Calu3 (cell line): ENCODE results near the gene GRIP1. TPM values are rescaled to one million over a fixed set of nuclear protein-coding genes. Genes with fewer than 3 reads are reported as not detected.

Experiments
- BruUV-seq: library from RNA; stranded (reverse); fragments of 400-500 nt; replicated peaks from 2 replicates; lab custom pipeline; 2021; lab: Mats Ljungman, UMichigan
- CTCF ChIA-PET: fragments of 300-600 bp; sonication (Branson Sonifier 250); formaldehyde crosslinking; loops from one replicate; lab custom pipeline; 2022; ENCODE audit warnings: antibody characterized with exemption; lab: Charles Lee
- DNase-seq: peaks from one replicate; pipeline ENCODE4 v3.0.0; 2022
- H3K27ac Mint-ChIP-seq: one replicate; pipeline ENCODE4 v1.8.0; 2022; ENCODE audit warnings: mixed read lengths; ENCODE audit not compliant: unreplicated experiment
- H3K27me3 Mint-ChIP-seq: one replicate; pipeline ENCODE4 v1.8.0; 2022; ENCODE audit warnings: mixed read lengths; ENCODE audit not compliant: unreplicated experiment
- H3K36me3 Mint-ChIP-seq: one replicate; pipeline ENCODE4 v1.8.0; 2022; ENCODE audit warnings: mild to moderate bottlenecking, moderate library complexity, mixed read lengths; ENCODE audit not compliant: insufficient read depth, unreplicated experiment
- H3K4me1 Mint-ChIP-seq: one replicate; pipeline ENCODE4 v1.8.0; 2022; ENCODE audit warnings: mild to moderate bottlenecking, low read depth, mixed read lengths; ENCODE audit not compliant: unreplicated experiment
- H3K4me3 Mint-ChIP-seq: one replicate; pipeline ENCODE4 v1.8.0; 2022; ENCODE audit warnings: mild to moderate bottlenecking, low read depth, moderate library complexity, mixed read lengths; ENCODE audit not compliant: unreplicated experiment
- H3K9me3 Mint-ChIP-seq: one replicate; pipeline ENCODE4 v1.8.0; 2022; ENCODE audit warnings: low read depth, mixed read lengths; ENCODE audit not compliant: unreplicated experiment
- CTCF ChIP-seq: fragments of 200-600 bp; IDR thresholded peaks from one replicate; pipeline ENCODE4 v1.8.0; 2022; ENCODE audit warnings: antibody characterized with exemption; ENCODE audit not compliant: unreplicated experiment
- intact Hi-C: fragments of 100-400 bp; cut with micrococcal nuclease; formaldehyde crosslinking; loops from one replicate; pipeline ENCODE4 v1.10.0; 2022; ENCODE audit not compliant: unreplicated experiment
- total RNA-seq: library from RNA; stranded (reverse); gene quantifications from 2 replicates; pipeline ENCODE4 v1.2.3, GENCODE V29; 2022

GRIP1 gene
- total RNA-seq, 1 experiment from 2014 or later = 47.4 TPM

GRCh38 chr12:66447643-66448042 lies 231.2 kb downstream of the GRIP1 start:
- DNase-seq = no peak
- Mint-ChIP-seq H3K27me3 (no peaks in the 10 kb centered on the region), H3K9me3 (no peaks in the 10 kb centered on the region), H3K27ac (no peak overlapping the region), H3K4me3 (no peak overlapping the region), H3K4me1 (no peaks in the 10 kb centered on the region), H3K36me3 (no peaks in the 10 kb centered on the region)
- intact Hi-C loops = no loop called here
- TF ChIP-seq CTCF = no peak
- CTCF ChIA-PET = no interaction called here
- BruUV-seq = no TSS peak

- H3K9me3 Mint-ChIP-seq = no peaks in the 10 kb centered on the region
- no peaks in the 10 kb centered on the region for H3K27me3 Mint-ChIP-seq
- no TSS peak for BruUV-seq
- no peak for DNase-seq
- CTCF ChIA-PET = no interaction called here
- H3K4me3 Mint-ChIP-seq = no peak overlapping the region
- intact Hi-C loops = no loop called here
- no peaks in the 10 kb centered on the region for H3K36me3 Mint-ChIP-seq
- no peak overlapping the region for H3K27ac Mint-ChIP-seq
- TF ChIP-seq CTCF = no peak
- H3K4me1 Mint-ChIP-seq = no peaks in the 10 kb centered on the region
These were observed 232.6 kb downstream of the GRIP1 start for GRCh38 chr12:66446276-66446675.

DNA sequence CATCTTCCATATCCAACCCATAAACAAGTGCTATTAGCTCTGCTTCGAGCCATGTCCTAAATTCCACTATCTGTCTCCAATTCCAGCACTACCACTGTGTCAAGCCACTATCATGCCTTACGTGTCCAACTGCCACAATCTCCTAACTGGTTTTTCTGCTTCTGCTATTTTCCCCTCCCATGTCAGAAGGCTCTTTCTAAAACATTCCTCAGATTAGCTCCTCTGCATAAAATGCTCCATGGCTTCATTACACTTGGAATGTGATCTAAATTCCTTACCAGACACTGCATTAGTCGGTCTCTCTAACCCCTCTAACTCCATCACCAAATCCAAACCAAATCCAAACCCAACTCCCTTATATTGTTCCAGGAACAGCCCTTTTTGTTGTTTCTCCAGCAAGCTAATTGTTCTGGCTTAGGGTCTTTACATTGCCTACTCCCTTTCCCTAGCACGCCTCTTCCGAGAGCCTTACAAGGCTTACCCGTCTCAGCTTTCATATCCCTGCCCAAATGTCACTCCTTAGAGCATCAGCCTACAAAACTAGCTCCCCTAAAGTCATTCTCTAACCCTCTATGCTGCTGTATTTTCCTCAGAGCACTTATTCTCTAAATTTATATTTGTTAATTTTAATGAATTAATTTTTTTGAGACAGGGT lies 236.8 kb downstream of the GRIP1 start:
- no peak overlapping the region for H3K27ac Mint-ChIP-seq
- no peaks in the 10 kb centered on the region for H3K27me3 Mint-ChIP-seq
- intact Hi-C loops = no loop called here
- no TSS peak for BruUV-seq
- H3K4me1 Mint-ChIP-seq = no peaks in the 10 kb centered on the region
- H3K9me3 Mint-ChIP-seq = no peaks in the 10 kb centered on the region
- TF ChIP-seq CTCF = no peak
- CTCF ChIA-PET = no interaction called here
- H3K4me3 Mint-ChIP-seq = no peak overlapping the region
- DNase-seq = no peak
- no peaks in the 10 kb centered on the region for H3K36me3 Mint-ChIP-seq

DNA sequence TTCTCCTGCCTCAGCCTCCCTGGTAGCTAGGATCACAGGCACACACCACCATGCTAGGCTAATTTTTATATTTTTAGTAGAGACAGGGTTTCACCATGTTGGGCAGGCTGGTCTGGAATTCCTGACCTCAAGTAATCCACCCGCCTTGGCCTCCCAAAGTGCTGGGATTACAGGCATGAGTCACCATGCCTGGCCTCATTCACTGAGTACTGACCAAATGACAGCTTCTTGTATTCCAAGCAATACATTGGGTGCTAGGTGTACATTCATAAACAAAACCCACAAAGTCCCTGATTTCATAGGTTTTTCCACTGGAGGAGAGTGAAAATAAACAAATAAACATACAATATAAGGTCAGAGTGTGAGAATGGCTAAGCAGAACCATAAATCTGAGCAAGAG lies 240.3 kb downstream of the GRIP1 start:
- no peaks in the 10 kb centered on the region for H3K27me3 Mint-ChIP-seq
- no peaks in the 10 kb centered on the region for H3K9me3 Mint-ChIP-seq
- BruUV-seq = no TSS peak
- CTCF ChIA-PET = no interaction called here
- intact Hi-C loops = no loop called here
- no peaks in the 10 kb centered on the region for H3K4me1 Mint-ChIP-seq
- no peak overlapping the region for H3K4me3 Mint-ChIP-seq
- H3K36me3 Mint-ChIP-seq = no peaks in the 10 kb centered on the region
- TF ChIP-seq CTCF = no peak
- H3K27ac Mint-ChIP-seq = no peak overlapping the region
- DNase-seq = no peak
